GM18867 (cell line): Measurements from ENCODE around the gene CHI3L2.
A peak's percentile ranks its signal among the peaks of the same experiment; 100 is the strongest.

Experiments
- ATAC-seq: cut with Tn5 transposase; IDR thresholded peaks from one replicate; pipeline ENCODE4 v1.9.1; 2021; ENCODE audit warnings: mild to moderate bottlenecking, moderate library complexity; ENCODE audit not compliant: unreplicated experiment

Gene CHI3L2, protein sequence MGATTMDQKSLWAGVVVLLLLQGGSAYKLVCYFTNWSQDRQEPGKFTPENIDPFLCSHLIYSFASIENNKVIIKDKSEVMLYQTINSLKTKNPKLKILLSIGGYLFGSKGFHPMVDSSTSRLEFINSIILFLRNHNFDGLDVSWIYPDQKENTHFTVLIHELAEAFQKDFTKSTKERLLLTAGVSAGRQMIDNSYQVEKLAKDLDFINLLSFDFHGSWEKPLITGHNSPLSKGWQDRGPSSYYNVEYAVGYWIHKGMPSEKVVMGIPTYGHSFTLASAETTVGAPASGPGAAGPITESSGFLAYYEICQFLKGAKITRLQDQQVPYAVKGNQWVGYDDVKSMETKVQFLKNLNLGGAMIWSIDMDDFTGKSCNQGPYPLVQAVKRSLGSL

DNA sequence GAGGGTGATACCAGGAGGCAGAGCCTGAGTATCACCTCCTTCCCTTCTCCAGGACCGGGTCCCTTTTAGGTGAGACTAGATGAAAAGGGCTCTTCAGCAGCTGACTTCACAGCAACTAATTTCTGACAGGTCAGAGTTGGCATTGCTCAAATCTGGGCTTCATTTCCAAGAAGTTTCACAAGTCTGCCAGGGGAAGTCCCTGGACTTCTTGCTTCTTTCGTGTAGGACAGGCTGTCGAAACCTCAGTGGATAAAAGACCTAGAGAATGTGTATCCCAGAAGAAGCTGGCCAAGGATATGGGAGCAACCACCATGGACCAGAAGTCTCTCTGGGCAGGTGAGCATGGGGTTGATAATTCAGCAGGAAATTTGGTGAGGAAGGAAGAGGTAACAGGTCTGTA is at the start of gene CHI3L2:
Gene CHI3L2 (plus strand): TSS at position 280 of the 400 bp plus-strand sequence. CDS start 17 bp downstream, at position 297.
- no peak for ATAC-seq

DNA sequence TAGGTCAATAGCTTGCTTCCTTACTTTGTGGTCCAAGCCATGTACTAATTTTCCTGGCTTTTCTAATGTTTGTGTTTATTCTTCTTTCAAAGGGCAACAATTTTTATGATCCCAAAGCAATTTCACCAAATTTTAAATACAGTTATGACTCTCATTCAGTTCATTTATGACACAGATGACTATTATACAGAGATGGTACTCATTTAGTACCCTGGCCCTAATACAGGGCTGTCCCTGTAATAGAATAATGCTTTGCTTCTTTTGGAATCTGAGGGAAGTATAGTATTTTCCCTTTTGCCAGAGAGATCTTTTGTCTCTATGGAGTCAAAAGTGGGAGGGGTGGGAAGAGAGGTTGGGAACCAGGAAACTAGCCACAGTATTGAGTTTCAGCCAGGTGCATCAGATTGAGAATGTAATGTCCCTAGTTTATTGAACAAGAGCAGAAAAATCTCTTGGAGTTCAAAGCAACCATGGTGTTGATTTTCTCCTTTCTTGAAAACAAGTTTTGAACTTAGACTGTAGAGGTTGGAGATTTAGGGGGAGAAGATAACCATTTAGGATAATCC is 47.5 kb upstream of the CHI3L2 start:
- no peak for ATAC-seq

DNA sequence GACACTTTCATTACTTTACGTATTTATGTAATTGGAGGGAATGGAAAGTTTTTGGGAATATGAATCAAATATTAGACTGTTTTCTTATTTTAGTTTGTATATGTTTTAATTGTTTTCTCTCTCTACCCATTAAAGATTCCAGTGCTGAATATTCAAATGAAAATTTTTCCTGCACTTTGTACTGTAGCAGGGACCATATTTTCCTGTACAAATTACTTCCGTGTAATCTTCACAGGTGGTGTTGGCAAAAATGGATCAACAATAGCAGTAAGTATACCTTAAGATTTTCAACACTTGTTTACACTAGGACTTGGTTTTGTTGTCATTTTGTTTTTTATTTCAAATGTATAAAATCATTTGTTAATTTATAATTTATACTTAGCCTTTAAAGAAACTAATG is 45.5 kb upstream of the CHI3L2 start:
- no peak for ATAC-seq

DNA sequence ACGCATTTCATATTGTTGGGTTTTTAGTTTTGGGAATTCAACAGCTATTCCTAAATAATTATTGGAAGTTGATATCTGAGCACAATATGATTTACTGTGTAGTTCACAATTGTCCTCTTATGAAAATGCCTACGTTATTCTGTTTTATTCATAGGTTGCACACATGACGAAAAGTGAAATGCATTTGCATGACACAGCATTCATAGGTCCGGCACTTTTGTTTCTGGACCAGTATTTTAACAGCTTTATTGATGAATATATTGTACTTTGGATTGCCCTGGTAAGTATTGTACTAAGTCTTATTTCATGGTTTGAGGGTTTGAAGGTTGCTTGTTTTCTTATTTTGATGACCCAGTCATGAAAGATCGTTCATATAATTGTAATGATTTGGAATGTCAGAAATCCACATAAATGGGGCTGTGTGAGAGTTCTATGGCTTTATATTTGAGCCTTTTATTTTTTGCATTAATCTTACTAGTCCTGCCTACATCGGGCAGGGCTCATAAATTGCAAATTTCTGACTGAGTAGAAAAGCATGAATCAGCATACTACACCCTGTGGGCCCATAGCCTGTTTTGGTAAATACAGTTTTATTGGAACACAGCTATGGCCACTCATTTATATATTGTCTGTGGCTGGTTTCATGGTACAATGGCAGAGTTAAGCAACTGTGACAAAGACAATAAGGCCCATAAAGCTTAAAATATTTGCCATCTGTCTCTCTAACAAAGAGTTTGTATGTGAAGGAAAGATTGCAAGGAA is 44.0 kb upstream of the CHI3L2 start:
- no peak for ATAC-seq

DNA sequence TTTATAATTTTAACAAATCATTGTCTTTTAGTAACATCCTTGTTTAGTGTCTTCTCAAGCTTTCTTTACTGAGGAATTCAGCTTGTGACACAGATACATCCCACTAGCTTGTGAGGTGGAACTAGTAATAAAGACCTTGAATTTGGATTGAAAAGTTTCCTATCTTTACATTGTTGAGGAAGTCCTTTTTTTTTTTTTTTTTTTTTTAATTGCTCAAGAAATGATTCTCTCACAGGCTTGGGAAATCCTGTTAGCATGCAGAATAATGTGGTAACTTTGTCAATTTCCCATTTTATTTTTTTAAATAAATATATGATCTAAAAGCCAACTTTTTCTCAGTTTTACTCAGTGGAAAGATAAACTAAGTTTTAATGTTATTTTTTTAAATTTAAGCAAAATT is 42.9 kb upstream of the CHI3L2 start:
- no peak for ATAC-seq

DNA sequence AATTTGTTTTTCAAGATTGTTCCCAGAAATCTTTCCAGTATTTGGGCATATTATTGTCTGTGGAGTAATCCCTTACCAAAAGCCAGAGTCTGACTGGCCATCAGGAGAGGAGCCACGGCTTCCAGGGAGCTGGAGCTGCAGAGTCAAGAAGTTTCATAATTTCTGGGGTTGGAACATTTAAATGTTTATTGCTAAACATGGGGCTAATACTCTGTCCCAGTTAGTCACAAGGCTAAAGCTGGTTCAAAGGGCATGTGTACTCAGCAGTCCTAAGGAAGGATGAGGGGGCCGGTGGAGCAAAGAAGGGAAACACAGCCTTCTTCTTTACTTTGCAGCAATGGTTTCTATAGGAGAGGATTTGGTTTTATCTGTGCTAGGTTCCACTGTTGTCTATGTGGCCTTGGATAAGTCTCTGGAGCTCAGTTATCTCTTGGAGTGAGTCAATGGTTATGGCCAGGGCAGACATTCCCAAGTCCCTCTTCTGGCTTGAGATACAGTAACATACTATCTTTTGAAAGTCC is 36.5 kb upstream of the CHI3L2 start:
- ATAC-seq: no peak

DNA sequence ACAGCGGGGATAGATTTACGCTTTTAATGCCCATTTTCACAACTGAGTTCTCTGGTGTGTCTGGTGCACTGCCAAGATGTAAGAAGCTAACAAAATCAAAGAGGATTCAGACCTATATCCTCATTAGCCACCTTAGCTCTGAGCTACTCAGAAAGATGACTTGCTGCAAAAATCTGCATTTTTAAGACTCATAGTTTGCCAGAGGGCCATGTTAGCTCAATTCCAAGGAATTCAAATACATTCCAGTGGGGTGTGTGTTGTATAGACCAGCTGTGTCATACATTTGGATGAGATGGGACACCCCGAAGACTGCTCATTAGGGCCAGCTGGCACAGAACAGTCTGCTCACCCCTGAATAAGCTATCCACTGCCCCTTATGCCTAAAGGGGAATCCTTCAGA is 36.0 kb upstream of the CHI3L2 start:
- no peak for ATAC-seq

DNA sequence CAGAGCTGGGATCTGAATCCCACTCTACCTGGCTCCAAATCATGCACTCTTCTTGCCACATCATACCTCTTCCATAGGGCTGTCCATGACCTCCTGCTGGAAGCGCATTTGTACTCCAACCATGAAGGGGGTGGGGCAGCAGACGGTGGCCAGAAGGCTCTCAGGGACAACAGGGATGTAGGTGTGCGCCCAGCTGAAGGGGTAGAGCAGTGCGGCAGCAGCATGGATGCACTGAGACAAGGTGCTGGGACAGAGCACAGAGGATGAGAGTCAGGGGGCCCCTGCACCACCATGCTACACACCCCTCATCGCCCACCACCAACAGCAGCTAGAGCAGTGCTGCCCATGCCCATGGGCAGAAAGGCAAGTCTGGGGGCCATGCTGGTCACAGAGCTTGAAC is 35.4 kb upstream of the CHI3L2 start:
- no peak for ATAC-seq

DNA sequence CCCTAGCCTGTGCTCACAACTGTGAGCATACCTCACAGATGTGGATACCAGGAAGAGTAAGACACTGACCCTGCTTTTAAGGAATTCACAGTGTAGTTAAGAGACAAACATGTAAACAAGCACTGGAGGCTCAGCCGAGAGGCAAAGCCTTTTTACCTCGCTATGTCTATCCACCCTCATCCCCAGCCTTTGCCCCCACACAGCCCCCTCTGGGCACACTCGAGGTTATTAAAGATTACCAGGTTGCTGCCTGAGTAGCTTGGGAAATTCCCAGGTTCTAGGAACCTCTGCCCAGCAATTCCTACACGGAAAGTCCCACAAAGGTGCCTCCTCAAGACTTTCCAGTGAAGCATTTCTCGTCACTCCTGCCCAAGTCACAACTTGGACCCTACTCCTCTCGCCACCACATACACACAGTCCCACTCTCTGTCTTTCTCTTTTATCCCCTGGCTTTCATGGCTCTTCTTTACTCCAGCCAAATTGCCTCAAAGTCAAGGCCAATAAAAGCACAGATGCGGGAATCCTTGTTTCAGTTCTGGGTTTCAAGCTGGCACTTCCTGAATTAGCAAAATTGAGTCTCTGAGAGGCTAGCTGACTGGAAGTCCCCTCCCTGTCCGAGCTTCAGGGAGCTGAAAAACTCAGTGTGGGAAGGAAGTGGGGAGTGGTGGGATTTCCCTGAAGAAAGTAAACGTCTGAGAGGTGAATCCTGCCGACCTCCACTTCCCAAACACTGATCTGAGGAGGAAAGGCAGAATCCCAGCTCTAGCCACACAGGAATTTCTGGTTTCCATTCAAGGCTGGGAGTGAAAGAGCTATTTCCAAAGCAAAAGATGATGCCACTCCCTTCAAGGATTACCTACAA is 34.6 kb upstream of the CHI3L2 start:
- ATAC-seq: no peak

DNA sequence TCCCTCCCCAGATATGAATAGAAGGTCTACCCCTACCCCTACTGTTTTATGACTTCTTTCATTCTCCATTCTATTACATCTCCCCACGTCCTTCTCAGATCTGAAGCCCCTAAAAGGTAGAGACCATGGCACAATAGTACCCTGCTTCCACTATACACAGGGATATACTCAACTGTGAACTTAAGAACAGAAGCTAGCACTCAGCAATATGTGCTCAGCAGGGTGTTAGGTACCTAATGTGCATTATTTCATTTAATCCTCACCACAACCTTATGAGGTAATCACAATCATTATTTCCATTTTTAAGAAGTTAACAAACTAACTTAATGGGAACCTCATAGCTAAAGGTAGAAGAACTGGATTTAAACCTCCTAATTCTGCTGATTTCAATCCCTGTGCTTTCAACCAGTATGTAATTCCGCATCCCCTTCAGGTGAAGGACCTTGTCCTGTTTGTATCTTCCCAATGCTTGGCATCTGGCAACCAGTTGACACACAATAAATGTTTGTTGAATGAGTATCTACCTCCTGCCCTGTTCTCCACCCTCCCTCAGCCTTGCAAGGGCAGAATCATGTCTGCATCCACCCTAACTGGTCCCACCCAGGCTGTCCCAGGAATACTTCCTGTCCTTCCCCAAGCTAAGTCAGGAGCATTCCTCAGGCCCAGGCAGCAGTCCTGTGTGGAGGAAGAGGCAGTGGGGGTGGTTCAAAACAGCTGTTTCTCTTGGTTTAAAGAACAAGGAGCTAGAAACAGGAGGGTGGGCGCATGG is 33.6 kb upstream of the CHI3L2 start:
- ATAC-seq: no peak

DNA sequence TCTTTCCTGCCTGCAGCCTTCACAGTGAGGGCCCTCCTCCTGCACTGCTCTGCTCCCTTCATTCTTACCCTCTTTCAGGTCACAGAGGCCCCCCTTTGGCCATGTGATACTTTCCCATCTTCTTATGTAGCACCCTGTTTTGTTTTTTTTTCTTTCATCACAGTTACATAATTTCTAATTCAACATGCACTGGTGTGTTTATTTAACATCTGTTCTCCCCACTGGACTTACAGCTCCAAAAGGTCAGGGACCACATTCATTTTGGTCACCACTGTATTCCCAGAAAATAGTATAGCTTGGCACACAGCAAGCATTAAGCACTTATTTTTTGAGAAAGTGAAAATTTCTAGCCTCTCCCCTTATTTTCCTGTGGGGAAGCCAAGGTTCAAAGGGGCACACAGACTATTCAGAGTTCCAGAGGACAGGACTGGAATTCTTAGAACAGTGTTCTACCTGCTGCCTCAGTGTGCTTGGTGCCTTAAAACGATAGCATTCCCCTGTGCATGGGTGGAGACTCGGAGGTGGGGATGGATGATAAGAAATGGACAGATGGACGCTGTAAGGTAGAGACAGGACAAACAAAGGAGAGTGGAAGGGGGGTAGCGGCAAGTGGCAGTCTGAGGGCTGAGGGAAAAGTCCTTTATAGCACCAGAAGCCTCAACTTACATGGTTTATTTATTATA is 32.4 kb upstream of the CHI3L2 start:
- no peak for ATAC-seq

DNA sequence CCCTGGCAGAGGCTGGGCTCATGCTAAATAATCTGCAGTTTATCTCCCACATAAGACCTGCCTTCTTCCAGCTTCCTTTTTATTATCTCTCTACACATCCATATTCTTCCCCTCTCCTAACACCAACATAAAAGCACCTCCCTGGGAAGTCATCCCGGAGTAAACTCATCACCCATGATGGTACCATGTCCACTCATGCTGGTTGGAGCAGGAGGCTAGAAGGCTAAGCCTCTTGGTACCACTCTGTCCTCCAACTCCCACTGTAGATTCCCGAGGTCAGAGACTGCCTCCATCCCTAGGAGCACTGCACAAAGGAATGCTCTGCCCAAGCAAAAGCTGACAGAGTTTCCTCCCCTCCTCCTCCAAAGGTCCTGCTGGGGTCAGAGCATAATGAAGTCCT is 31.3 kb upstream of the CHI3L2 start:
- ATAC-seq: no peak

DNA sequence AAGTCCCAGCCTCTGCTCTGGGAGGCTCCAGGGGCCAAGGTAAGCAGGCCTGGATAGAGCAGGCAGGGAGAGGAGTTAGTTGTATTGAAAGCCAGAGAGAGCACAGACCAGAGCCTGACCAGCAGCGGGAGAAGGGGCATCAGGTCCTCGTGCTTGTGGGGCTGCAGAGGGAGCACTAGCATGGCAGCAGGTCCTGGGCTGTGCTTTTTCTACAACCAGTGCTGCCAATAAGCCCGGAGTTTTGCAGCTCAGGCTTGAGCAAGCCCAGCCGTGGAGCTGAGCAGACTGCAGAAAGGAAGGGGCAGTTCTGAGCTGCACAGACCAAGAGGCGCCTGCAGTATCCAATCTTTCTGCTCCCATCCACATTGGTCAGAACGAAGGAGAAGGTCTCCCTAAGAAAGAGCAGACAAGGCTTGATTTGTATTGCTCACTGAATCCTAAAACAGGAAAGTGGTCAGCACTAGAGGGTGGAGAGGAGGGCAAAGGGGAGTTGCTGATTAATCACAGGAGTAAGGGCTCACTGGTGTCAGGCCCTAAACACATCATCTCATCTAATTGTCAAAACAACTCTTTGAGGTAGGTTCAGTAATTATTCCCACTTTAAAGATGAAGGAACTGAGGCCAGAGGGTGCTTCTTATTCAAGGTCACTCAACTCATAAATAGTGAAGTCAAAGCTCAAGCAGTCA is 29.8 kb upstream of the CHI3L2 start:
- peak; percentile 43 for ATAC-seq

DNA sequence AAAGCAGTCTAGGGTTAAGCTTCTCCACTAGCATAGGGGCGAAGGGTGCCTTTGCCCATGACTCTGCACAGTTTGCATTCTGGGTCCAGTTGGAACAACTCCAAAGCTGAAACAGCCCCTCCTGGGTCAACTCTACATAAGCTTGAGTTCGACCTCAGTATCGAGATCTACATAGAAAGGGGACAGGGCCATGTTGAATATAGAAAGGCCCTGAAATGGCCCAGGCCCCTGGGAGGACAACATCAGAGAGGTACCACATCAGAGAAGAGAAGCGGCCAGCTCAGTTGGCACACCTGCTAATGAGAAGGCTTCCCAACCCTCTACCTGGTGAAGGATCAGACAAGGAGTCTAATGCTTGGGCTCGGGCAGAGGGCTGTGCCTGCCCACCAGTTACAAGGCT is 28.7 kb upstream of the CHI3L2 start:
- ATAC-seq: no peak

DNA sequence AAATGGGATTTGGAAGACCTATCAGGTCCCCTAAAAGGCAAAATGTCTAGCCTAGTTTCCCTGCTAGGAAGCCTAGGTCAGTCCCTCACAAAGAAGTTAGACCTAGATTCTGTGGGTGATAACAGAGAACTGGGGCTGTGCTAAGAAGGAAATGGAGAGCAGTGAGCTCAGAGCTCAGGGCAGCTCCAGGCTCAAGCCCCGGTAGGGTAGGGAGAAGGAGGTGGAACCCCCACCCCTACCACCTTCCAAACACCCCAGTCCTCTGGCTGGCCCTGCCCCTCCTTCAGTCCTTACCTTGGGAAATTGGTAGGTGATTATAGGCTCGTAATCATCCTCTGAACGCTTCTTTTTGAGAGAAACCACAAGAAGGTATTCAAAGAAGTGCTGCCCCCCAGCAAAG is 28.2 kb upstream of the CHI3L2 start:
- ATAC-seq: no peak

DNA sequence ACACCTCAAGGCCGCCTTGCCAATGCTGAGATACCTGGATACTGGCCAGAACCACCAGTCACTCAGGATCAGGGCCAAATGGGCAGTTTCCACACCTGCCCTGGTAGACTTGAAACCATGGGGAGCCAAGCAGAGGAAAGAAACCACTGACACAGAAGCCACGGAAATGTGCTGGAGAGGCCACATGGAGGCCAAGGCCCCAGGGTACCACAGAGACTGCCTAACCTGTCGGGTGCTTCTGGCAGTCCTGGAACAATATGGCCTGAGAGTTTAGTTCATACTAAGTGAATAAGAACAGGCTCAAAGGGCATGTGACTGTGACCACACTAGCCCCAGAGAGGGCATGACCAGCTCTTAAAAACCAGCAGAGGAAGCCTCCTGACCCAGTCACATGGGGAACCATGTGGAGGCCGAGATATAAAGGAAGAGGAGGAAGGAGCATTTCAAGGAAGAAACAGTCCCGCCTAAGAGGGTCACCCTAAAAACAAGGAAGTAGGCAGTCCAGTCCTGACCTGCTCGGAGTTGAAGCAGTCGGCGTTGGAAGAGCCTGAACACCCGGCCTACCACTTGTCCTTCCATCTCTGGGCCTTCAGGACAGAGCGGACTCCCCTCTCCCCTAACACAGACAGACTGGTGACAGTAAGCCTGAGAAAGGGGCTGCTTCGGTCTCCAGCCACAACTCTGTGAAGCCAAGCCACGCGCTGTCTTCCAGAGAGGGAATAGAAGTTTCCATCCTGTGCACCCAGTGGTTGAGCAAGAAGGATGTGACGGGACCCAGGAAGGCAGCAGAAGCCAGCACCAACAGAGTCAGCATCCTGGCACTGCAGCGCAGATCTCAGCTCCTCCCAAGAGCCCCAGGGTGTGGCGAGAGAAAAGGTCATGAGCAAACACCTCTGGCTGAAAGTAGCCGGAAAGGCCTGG is 27.4 kb upstream of the CHI3L2 start, which contains the start of gene DENND2D:
Gene DENND2D (minus strand): TSS at position 766 of the 921 bp plus-strand sequence. CDS start 187 bp downstream, at position 579.
- no peak for ATAC-seq

DNA sequence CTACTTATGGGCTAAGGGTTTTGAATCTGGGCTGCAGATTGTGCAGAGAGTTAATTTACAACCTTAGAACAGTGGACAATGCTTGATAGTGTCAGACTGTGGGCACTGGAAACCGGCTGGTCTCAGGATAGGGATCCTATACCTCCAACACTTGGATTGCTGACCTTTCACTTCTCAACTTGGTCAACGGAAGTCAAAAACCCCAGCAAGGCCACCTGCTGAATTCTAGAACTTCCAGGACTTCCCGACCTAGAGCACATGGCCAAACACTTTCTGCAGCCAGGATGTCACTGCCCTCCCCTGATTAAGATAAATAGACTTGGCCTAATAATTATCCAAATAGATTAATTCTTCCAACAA is 26.7 kb upstream of the CHI3L2 start:
- no peak for ATAC-seq
